Glutamatergic neuron (in vitro differentiated cells): ENCODE results near the gene BAIAP2L1. TPM values are rescaled to one million over a fixed set of nuclear protein-coding genes. Genes with fewer than 3 reads are reported as not detected.

Experiments used
- DNase-seq: peaks from one replicate; pipeline ENCODE4 v3.0.0; 2022
- H3K27ac Mint-ChIP-seq: one replicate; pipeline ENCODE4 v1.8.0; 2020; ENCODE audit warnings: mild to moderate bottlenecking, mixed read lengths, inconsistent platforms; ENCODE audit not compliant: unreplicated experiment
- H3K27me3 Mint-ChIP-seq: one replicate; pipeline ENCODE4 v1.8.0; 2020; ENCODE audit warnings: mild to moderate bottlenecking, moderate library complexity, mixed read lengths, inconsistent platforms; ENCODE audit not compliant: unreplicated experiment
- H3K36me3 Mint-ChIP-seq: one replicate; pipeline ENCODE4 v1.8.0; 2020; ENCODE audit warnings: mild to moderate bottlenecking, mixed read lengths, inconsistent platforms; ENCODE audit not compliant: unreplicated experiment
- H3K4me1 Mint-ChIP-seq: one replicate; pipeline ENCODE4 v1.8.0; 2020; ENCODE audit warnings: mild to moderate bottlenecking, low read depth, mixed read lengths, inconsistent platforms; ENCODE audit not compliant: unreplicated experiment
- H3K4me3 Mint-ChIP-seq: one replicate; pipeline ENCODE4 v1.8.0; 2020; ENCODE audit warnings: mild to moderate bottlenecking, mixed read lengths, inconsistent platforms; ENCODE audit not compliant: unreplicated experiment
- H3K9me3 Mint-ChIP-seq: one replicate; pipeline ENCODE4 v1.8.0; 2020; ENCODE audit warnings: mild to moderate bottlenecking, moderate library complexity, mixed read lengths, inconsistent platforms; ENCODE audit not compliant: unreplicated experiment
- total RNA-seq: library from RNA; stranded (reverse); fragmentation: NEBNext Ultra II Directional; extraction: Animal tissue kit (Norgen Biotek cat#: 25700); gene quantifications from one replicate; pipeline ENCODE4 v1.2.1, GENCODE V29; 2021; ENCODE audit not compliant: unreplicated experiment
- TF ChIP-seq, protein P1 (sequence below): fragments of 200-600 bp; sonication (generic); IDR thresholded peaks from one replicate; pipeline ENCODE4 v1.5.0; 2021; ENCODE audit not compliant: partially characterized antibody, unreplicated experiment

Gene BAIAP2L1
- total RNA-seq, 1 donor from 2014 or later: 0.66 TPM

GRCh38 chr7:98248156-98248555, 152.7 kb downstream of the BAIAP2L1 start:
- peaks cover 11% of the 10 kb centered on the region for H3K4me1 Mint-ChIP-seq
- no peaks in the 10 kb centered on the region for H3K36me3 Mint-ChIP-seq
- DNase-seq: no peak
- H3K27ac Mint-ChIP-seq: no peak overlapping the region
- peaks cover 14% of the 10 kb centered on the region for H3K27me3 Mint-ChIP-seq
- H3K9me3 Mint-ChIP-seq: peaks cover 18% of the 10 kb centered on the region
- peak overlapping the region; percentile 63 for H3K4me3 Mint-ChIP-seq
- TF ChIP-seq, protein P1, sequence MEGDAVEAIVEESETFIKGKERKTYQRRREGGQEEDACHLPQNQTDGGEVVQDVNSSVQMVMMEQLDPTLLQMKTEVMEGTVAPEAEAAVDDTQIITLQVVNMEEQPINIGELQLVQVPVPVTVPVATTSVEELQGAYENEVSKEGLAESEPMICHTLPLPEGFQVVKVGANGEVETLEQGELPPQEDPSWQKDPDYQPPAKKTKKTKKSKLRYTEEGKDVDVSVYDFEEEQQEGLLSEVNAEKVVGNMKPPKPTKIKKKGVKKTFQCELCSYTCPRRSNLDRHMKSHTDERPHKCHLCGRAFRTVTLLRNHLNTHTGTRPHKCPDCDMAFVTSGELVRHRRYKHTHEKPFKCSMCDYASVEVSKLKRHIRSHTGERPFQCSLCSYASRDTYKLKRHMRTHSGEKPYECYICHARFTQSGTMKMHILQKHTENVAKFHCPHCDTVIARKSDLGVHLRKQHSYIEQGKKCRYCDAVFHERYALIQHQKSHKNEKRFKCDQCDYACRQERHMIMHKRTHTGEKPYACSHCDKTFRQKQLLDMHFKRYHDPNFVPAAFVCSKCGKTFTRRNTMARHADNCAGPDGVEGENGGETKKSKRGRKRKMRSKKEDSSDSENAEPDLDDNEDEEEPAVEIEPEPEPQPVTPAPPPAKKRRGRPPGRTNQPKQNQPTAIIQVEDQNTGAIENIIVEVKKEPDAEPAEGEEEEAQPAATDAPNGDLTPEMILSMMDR: no peak

- TF ChIP-seq, protein P1: no peak
- Mint-ChIP-seq H3K9me3 (peaks cover 4% of the 10 kb centered on the region), H3K27ac (no peak overlapping the region), H3K27me3 (peaks cover 4% of the 10 kb centered on the region), H3K4me1 (peaks cover 5% of the 10 kb centered on the region), H3K4me3 (no peak overlapping the region), H3K36me3 (no peaks in the 10 kb centered on the region)
- no peak for DNase-seq
These were observed 156.0 kb downstream of the BAIAP2L1 start for GRCh38 chr7:98244871-98245270.

- no peak for DNase-seq
- TF ChIP-seq, protein P1: no peak
- Mint-ChIP-seq H3K27ac (no peak overlapping the region), H3K4me3 (no peak overlapping the region), H3K36me3 (peaks cover 6% of the 10 kb centered on the region), H3K9me3 (peaks cover 3% of the 10 kb centered on the region), H3K4me1 (peaks cover 1% of the 10 kb centered on the region), H3K27me3 (peaks cover 3% of the 10 kb centered on the region)
These were observed 158.0 kb downstream of the BAIAP2L1 start for GRCh38 chr7:98242934-98243333.

GRCh38 chr7:98242342-98242741, 158.5 kb downstream of the BAIAP2L1 start:
- DNase-seq: no peak
- TF ChIP-seq, protein P1: no peak
- Mint-ChIP-seq H3K4me3 (no peak overlapping the region), H3K36me3 (peaks cover 6% of the 10 kb centered on the region), H3K4me1 (peaks cover 1% of the 10 kb centered on the region), H3K27ac (no peak overlapping the region), H3K27me3 (peaks cover 2% of the 10 kb centered on the region), H3K9me3 (peaks cover 3% of the 10 kb centered on the region)

- Mint-ChIP-seq H3K9me3 (peaks cover 3% of the 10 kb centered on the region), H3K27ac (peak overlapping the region; percentile 12), H3K36me3 (peaks cover 6% of the 10 kb centered on the region), H3K27me3 (no peaks in the 10 kb centered on the region), H3K4me1 (no peaks in the 10 kb centered on the region), H3K4me3 (no peak overlapping the region)
- no peak for DNase-seq
- TF ChIP-seq, protein P1: peak; percentile 49
These were observed 159.1 kb downstream of the BAIAP2L1 start for GRCh38 chr7:98241674-98242241.

Other genes starting within 250 kb of the BAIAP2L1 start
- not detected for gene BHLHA15, start 189.7 kb downstream of the BAIAP2L1 start, total RNA-seq
- 174 TPM for gene TECPR1, start 148.9 kb downstream of the BAIAP2L1 start, total RNA-seq
- gene BRI3, start 119.4 kb downstream of the BAIAP2L1 start, total RNA-seq: 176 TPM
- gene NPTX2, start 216.2 kb upstream of the BAIAP2L1 start, total RNA-seq: 81.2 TPM